Osteocyte (in vitro differentiated cells): ENCODE results near the gene SSBP4. TPM values are rescaled to one million over a fixed set of nuclear protein-coding genes. Genes with fewer than 3 reads are reported as not detected.
A peak's percentile ranks its signal among the peaks of the same experiment; 100 is the strongest.

Source experiments
- DNase-seq: peaks from one replicate; pipeline ENCODE4 v3.0.0; 2021; ENCODE audit warnings: mixed read lengths; ENCODE audit not compliant: unreplicated experiment; ENCODE audit errors: extremely low spot score
- H3K27ac Mint-ChIP-seq: one replicate; pipeline ENCODE4 v1.8.0; 2021; ENCODE audit warnings: mild to moderate bottlenecking, mixed read lengths; ENCODE audit not compliant: unreplicated experiment
- H3K27me3 Mint-ChIP-seq: one replicate; pipeline ENCODE4 v1.8.0; 2021; ENCODE audit warnings: mixed read lengths; ENCODE audit not compliant: unreplicated experiment
- H3K36me3 Mint-ChIP-seq: one replicate; pipeline ENCODE4 v1.8.0; 2021; ENCODE audit warnings: mixed read lengths; ENCODE audit not compliant: unreplicated experiment
- H3K4me1 Mint-ChIP-seq: one replicate; pipeline ENCODE4 v1.8.0; 2021; ENCODE audit warnings: mixed read lengths; ENCODE audit not compliant: unreplicated experiment
- H3K4me3 Mint-ChIP-seq: one replicate; pipeline ENCODE4 v1.8.0; 2021; ENCODE audit warnings: mild to moderate bottlenecking, moderate library complexity, mixed read lengths; ENCODE audit not compliant: unreplicated experiment
- H3K9me3 Mint-ChIP-seq: one replicate; pipeline ENCODE4 v1.8.0; 2021; ENCODE audit warnings: mixed read lengths; ENCODE audit not compliant: unreplicated experiment
- CTCF ChIP-seq: fragments of 200-600 bp; sonication (generic); IDR thresholded peaks from 2 replicates; pipeline ENCODE4 v1.5.0; 2021; ENCODE audit warnings: antibody characterized with exemption, mild to moderate bottlenecking, moderate library complexity
- total RNA-seq: library from RNA; stranded (reverse); gene quantifications from 2 replicates; pipeline ENCODE4 v1.2.1, GENCODE V29; 2021

SSBP4 gene
- total RNA-seq, 1 donor from 2014 or later: 82.9 TPM

- Mint-ChIP-seq H3K27me3 (no peaks in the 10 kb centered on the region), H3K4me1 (peaks cover 47% of the 10 kb centered on the region), H3K36me3 (peaks cover 7% of the 10 kb centered on the region), H3K4me3 (no peak overlapping the region), H3K27ac (no peak overlapping the region), H3K9me3 (no peaks in the 10 kb centered on the region)
- TF ChIP-seq CTCF: no peak
- DNase-seq: no peak
Observed at GRCh38 chr19:18465964-18466339, 46.8 kb downstream of the SSBP4 start.

GRCh38 chr19:18466354-18466753, 47.2 kb downstream of the SSBP4 start:
- Mint-ChIP-seq H3K9me3 (no peaks in the 10 kb centered on the region), H3K36me3 (peaks cover 7% of the 10 kb centered on the region), H3K27ac (no peak overlapping the region), H3K27me3 (no peaks in the 10 kb centered on the region), H3K4me1 (peaks cover 47% of the 10 kb centered on the region), H3K4me3 (no peak overlapping the region)
- DNase-seq: no peak
- TF ChIP-seq CTCF: no peak

GRCh38 chr19:18467978-18468377, 48.8 kb downstream of the SSBP4 start:
- no peak for TF ChIP-seq CTCF

GRCh38 chr19:18468517-18468916, 49.3 kb downstream of the SSBP4 start:
- no peaks in the 10 kb centered on the region for H3K27me3 Mint-ChIP-seq
- H3K9me3 Mint-ChIP-seq: no peaks in the 10 kb centered on the region
- no peak for TF ChIP-seq CTCF
- H3K36me3 Mint-ChIP-seq: peaks cover 4% of the 10 kb centered on the region
- peak overlapping the region; percentile 27 for H3K27ac Mint-ChIP-seq
- no peak overlapping the region for H3K4me3 Mint-ChIP-seq
- no peak for DNase-seq
- H3K4me1 Mint-ChIP-seq: peaks cover 42% of the 10 kb centered on the region

More at GRCh38 chr19:18467978-18468377, 48.8 kb downstream of the SSBP4 start:
- H3K4me1 Mint-ChIP-seq: peaks cover 40% of the 10 kb centered on the region
- no peak for DNase-seq
- H3K36me3 Mint-ChIP-seq: peaks cover 4% of the 10 kb centered on the region
- no peaks in the 10 kb centered on the region for H3K9me3 Mint-ChIP-seq
- H3K27ac Mint-ChIP-seq: no peak overlapping the region
- H3K27me3 Mint-ChIP-seq: no peaks in the 10 kb centered on the region
- H3K4me3 Mint-ChIP-seq: no peak overlapping the region

- Mint-ChIP-seq H3K4me1 (peaks cover 40% of the 10 kb centered on the region), H3K27ac (peak overlapping the region; percentile 27), H3K36me3 (peaks cover 3% of the 10 kb centered on the region), H3K27me3 (no peaks in the 10 kb centered on the region), H3K4me3 (no peak overlapping the region), H3K9me3 (no peaks in the 10 kb centered on the region)
- TF ChIP-seq CTCF: peak; percentile 77
- no peak for DNase-seq
Observed at GRCh38 chr19:18469069-18469846, 50.1 kb downstream of the SSBP4 start.
